ENCODE data around the gene IL6ST.

GRCh38 chr5:55905251-55905650 is 89.5 kb downstream of the IL6ST start:
- TF ChIP-seq, protein P1, sequence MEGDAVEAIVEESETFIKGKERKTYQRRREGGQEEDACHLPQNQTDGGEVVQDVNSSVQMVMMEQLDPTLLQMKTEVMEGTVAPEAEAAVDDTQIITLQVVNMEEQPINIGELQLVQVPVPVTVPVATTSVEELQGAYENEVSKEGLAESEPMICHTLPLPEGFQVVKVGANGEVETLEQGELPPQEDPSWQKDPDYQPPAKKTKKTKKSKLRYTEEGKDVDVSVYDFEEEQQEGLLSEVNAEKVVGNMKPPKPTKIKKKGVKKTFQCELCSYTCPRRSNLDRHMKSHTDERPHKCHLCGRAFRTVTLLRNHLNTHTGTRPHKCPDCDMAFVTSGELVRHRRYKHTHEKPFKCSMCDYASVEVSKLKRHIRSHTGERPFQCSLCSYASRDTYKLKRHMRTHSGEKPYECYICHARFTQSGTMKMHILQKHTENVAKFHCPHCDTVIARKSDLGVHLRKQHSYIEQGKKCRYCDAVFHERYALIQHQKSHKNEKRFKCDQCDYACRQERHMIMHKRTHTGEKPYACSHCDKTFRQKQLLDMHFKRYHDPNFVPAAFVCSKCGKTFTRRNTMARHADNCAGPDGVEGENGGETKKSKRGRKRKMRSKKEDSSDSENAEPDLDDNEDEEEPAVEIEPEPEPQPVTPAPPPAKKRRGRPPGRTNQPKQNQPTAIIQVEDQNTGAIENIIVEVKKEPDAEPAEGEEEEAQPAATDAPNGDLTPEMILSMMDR (conservative IDR thresholded peaks at IDR 0.05; ENCODE audit: low read length): no peak
- TF ChIP-seq EZH2phosphoT487 (IDR thresholded peaks at IDR 0.05; ENCODE audit: borderline replicate concordance): no peak

Data from Loucy (cell line).